GM21515 (cell line): Measurements from ENCODE around the gene TRABD2B.
A peak's percentile ranks its signal among the peaks of the same experiment; 100 is the strongest.

Experiments used
- ATAC-seq: cut with Tn5 transposase; IDR thresholded peaks from one replicate; pipeline ENCODE4 v1.9.1; 2021; ENCODE audit not compliant: unreplicated experiment

Gene TRABD2B

GRCh38 chr1:47997289-47998200 lies at the start of gene TRABD2B:
Gene TRABD2B, minus strand, starts transcription at chr1:47997385.
- peak; percentile 89 for ATAC-seq

- no peak for ATAC-seq
Observed at GRCh38 chr1:48044311-48044710, 47.1 kb upstream of the TRABD2B start.

DNA sequence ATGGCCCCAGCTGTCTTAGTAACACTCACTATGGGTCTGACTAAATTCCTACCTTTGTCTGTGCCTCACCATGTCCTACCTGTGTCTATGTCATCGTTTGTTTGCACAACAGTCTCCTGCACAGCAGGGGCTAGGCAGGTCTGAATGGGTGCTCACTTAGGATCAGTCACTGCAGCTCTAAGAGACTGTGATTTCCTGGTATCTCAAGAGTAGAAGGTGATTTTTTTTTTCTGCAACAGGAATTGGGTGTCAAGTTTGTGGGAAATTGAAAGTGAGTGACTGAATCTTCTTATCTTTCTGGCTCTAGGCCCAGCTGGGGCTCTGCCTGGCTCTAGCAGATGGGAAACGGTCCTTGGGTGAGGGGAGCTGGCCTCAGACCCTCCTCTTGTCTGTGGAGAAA lies 46.4 kb upstream of the TRABD2B start:
- ATAC-seq = no peak

DNA sequence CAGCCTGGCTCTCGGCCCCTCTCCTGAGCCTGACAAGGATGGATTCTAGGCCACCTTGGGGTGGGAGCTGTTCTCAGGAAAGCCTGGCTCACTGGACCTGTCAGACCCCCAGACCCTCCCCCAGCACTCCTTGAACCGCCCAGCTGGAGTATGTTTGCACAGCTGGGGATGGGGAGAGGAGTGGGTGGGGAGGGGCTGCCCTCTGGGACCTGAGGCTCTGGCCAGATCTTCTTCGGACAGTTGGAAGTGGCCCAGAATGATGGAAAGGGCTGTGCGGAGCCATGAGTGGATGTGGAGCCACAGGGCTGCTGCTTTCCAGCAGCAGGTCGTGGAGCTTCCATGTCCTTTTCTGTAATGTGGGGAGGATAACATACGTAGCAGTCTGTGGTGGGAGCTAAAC lies 43.0 kb upstream of the TRABD2B start:
- no peak for ATAC-seq

GRCh38 chr1:48039088-48040054 lies 42.2 kb upstream of the TRABD2B start:
- no peak for ATAC-seq

DNA sequence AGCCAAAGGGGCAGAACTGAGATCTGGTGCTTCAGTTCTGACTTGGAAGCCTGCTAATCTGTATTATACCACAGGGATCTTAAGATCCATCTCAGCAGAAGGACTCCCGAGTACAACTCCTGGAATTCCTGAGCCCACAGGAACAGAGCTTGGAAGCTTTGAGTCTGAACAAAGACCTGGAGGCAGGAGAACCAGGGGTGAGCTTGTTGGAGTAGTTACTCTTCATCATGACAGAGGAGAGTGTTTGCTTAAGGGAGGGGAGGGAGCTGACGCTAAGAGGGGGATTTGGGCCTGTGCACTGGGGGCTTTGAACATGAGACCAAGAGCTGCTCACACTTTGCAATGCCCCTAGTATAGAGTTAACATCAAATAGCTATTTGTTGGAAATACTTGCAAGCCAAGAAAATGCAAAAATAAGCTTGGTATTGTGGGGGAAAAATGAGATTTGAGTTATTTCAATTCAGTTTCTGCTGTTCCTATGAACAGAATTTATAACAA lies 41.1 kb upstream of the TRABD2B start:
- no peak for ATAC-seq

- no peak for ATAC-seq
Observed at GRCh38 chr1:48036710-48037355, 39.6 kb upstream of the TRABD2B start.

DNA sequence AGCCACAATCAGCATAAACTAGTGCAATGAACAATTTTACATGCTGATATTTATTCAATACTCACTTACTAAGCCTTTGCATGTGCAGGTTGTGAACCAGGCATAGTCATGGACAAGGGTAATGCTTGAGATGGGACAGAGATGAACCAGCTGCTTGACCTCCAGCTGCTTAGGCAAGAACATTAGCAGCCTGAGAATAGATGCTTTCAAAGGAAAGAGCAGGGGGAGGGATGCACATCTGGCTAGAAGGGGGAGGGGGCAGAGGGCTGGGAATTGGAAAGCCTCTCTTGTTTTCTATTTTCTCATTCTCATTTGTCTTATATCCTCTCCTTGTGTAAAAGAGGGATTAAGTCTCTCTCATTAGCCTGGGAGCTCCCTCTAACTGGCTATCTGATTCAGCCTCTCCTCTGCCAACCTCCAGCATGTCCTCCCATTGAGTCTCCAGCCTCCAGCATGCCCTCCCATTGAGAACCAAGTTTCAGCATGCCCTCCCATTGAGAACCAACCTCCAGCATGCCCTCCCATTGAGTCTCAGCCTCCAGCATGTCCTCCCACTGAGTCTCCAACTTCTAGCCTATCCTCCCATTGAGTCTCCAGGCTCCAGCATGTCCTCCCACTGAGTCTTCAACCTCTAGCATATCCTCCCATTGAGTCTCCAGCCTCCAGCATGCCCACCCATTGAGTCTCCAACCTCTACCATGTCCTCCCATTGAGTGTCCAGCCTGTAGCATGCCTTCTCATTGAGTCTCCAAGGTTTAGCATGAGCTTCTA lies 38.4 kb upstream of the TRABD2B start:
- no peak for ATAC-seq

DNA sequence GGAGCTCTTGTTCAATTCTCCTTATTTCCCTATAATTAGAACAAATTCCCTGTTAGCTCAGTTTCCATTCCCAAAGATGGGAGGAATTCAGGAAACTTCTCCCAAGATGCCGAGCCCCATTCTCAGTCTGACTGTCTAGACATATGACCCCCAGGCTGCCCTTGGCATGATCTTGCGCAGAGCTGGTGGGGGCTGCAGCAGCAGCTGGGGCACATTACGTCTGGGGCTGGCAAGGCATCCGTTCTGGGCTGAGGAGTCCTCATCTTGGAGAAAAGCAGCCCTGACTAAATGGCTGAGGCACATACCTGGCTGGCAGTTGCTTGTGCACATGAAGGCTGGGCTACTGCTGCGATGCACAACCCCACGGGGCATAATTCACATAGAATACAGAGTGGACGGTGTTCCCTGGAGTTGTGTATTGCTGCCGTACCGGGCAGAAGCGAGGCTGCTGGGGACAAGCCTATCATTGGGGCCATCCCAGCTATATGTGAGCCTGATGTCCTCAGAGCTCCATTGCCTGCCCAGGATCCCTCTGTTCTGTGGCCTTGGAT lies 36.4 kb upstream of the TRABD2B start:
- no peak for ATAC-seq

- ATAC-seq = no peak
Observed at GRCh38 chr1:48031676-48032075, 34.5 kb upstream of the TRABD2B start.

DNA sequence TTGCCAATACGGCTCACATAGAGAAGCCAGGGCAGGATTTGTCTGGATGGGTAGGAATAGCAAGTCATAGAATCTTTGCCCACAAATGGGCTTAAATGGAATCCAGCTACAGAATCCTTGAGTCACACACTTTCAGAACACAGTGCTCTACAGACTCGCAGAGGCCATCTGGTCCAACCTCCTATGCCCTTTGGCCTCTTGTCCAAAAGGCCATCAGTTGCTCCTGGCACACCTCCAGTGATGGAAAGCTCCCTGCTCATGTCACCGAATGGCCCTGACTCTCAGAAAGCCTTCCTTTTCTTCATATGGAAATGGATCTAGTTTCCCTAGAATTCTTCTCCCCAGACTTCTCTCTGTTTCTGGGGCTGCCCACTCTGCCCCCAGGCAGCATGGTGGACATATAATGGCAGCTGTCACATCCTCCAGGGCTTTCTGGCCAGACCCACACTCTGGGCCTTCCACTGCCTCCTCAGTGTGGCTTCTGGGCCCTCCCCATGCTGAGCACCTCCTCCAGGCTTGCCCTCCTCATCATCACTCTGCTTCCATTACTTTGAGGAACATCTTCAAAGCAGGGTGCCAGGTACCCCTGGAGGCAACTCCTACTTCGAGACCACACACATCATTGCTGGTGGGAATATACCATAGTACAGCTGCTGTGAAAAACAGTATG lies 33.6 kb upstream of the TRABD2B start:
- no peak for ATAC-seq

DNA sequence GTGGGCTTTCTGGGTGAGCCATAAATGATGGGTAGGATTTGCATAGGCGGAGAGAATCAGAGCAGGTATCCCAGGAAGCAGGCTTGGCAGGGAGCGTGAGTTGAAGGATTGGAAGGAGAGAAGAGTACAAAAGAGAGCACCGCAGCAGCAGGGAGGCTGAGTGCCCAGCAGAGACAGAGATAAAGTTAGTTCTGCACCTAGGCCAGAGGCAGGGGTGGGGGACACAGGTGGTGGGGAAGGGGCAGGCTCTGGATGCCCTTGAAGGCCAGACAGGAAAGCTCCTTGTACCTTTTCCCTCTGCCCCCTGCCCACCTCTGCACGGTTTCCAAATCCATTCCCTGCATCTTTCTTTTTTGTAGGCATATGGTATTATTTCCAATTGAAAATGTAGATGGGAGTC lies 33.0 kb upstream of the TRABD2B start:
- ATAC-seq = no peak

DNA sequence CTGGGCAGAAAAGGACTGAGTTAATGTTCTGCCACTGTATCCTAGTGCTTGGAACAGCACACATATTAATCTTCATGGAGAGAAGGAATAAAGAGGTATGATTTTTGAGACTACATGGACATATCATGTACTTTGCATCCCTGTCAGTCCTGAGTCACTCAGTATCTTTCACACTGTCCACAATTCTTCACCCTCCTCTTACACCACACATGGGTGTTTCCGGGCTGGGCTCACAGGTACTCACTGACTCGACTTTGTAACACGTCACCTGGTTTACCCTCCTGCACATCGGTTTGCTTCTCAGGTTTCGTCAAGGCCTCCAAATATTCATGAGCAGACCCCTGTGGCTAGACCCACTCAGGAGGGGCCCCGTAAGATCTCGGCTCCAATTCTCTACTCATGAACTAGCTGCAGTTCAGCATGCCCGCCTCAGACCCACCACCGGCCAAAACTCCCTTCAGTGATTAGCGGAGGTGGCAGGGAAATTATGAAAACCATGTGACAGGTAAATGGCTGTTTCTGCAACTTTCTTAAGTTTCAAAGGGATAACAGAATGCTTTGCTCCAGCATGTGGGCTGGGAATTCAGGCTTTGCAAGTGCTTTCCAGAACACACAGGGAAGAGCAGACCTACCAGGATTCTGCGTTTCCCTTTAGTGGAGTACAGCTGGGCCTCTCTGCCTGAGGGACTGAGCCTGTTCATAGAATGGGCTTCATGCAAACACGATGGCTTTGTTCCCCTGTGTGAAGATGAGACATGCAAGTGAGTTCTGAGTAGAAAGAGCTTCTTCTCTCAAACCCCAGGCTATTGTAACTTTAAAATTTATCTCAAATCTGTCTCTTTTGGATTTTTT lies 31.3 kb upstream of the TRABD2B start:
- no peak for ATAC-seq

- ATAC-seq = no peak
Observed at GRCh38 chr1:48027533-48027835, 30.3 kb upstream of the TRABD2B start.

DNA sequence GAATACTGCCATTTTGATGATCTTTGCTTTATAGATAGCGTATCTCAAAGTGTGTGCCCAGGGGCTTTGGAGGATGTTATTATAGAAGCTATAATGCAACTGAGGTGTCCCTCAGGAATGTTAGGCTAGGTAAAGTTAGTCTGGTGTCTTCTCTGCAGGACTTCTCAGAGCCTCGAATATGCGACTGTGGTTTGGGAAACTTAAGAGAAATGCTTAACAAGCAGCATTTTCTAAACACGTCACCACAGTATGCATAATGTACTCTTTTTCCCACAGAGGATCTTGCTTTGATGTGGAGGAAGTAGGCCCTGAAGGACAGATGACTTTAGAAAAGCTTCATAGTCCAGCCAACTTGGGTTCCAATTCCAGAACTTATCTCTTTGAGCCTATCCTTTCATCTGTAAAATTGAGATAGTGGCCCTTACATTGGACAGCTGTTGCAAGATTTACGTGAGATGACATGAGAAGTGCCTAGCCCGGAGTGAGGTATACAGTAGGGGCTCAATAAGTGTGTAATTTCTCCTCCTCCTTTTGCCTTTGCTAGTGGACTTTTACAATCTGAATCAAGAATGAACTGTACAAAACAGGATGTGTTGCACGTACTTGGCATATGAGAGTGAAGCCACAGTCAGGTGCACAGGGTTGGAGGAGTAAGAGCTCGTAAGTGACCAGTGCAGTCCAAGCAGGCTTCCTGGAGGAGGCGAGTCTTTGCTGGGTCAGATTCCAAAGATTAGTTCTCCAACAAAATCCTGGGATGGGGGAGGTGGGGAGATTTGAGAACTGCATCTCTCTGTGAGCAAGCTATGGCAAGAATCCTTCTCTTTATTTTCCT lies 29.7 kb upstream of the TRABD2B start:
- ATAC-seq = no peak

DNA sequence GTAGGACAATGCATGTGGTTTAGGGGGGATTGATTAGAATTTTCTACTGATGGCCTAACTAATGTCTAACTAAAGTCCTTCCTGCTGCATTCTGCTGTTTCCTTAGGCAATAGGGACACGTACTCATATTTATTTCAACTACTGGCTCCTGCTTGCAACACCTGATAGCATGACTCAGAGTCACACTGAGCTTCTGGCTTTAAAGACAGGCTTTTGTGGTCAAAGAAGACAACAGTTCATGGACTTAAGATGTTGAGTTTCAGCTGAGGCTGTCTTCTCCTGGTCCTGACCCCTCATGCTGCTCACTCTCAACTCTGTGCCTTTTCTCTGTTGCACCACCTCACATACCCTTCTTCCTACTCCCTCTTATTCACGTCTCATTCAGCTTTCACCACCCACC lies 29.1 kb upstream of the TRABD2B start:
- ATAC-seq = no peak

DNA sequence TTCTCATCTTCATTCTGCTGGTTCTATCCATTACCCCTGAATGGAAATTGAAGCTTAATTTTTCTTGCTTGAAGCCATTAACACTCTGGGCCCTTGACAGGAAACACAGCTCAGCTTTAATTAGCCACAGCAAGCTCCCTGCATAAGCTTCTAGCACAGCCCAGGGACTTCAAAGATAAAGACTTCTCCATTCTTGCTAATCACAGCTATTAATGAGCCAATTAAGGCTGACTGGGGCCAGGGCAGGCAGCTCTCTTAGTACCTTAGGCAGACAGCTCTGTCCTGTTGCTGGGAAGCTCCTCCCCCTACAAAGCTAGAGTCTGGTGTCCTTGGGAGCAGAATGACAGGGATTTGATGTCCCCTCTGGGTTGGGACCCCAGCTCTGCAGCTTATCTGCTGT lies 27.9 kb upstream of the TRABD2B start:
- no peak for ATAC-seq

GRCh38 chr1:48023488-48023887 lies 26.3 kb upstream of the TRABD2B start:
- ATAC-seq = no peak
